Globus pallidus (tissue), 1 donor: Measurements from ENCODE around the gene PLPPR3.

ENCODE experiments used
- DNase-seq: peaks from one replicate; pipeline ENCODE4 v3.0.0-alpha.2; 2015; ENCODE audit warnings: low spot score

The PLPPR3 gene, protein sequence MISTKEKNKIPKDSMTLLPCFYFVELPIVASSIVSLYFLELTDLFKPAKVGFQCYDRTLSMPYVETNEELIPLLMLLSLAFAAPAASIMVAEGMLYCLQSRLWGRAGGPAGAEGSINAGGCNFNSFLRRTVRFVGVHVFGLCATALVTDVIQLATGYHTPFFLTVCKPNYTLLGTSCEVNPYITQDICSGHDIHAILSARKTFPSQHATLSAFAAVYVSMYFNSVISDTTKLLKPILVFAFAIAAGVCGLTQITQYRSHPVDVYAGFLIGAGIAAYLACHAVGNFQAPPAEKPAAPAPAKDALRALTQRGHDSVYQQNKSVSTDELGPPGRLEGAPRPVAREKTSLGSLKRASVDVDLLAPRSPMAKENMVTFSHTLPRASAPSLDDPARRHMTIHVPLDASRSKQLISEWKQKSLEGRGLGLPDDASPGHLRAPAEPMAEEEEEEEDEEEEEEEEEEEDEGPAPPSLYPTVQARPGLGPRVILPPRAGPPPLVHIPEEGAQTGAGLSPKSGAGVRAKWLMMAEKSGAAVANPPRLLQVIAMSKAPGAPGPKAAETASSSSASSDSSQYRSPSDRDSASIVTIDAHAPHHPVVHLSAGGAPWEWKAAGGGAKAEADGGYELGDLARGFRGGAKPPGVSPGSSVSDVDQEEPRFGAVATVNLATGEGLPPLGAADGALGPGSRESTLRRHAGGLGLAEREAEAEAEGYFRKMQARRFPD

DNA sequence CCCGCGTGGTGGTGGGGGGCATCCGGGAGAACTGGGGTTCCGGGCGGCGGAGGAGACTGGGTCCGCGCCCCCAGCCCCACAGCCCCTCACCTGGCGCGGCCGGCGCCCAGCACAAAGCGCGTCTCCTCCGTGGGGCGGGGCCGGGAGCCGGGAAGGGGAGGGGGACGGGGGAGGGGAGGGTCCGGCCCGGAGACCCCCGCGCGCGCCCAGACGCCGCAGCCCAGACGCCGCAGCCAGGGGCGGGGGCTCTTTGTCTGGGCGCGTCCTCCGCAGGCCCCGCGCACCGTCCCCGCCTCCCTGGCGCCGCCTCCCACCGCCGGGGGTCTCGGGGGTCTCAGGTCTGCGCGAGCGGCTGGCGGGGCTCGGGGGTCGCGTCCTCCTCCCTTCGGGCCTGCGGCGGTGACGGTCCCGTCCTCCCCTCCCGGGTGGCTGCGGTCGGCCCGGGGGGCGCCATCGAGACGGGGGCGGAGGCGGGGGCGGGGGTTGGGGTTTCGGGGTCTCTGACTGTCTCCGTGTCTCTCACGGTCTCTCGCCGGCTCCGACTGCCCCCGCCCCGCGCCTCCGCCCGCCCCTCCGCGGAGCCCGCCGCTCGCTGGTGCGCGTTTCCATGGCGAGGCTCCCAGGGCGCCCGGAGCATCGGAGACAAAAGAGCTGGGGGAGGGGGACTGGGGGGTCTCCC lies at the start of gene PLPPR3:
TSS of gene PLPPR3 (minus strand) at position 131 of the 679 bp plus-strand sequence. CDS start 396 bp downstream, outside the sequence.
- DNase-seq, result no peak

DNA sequence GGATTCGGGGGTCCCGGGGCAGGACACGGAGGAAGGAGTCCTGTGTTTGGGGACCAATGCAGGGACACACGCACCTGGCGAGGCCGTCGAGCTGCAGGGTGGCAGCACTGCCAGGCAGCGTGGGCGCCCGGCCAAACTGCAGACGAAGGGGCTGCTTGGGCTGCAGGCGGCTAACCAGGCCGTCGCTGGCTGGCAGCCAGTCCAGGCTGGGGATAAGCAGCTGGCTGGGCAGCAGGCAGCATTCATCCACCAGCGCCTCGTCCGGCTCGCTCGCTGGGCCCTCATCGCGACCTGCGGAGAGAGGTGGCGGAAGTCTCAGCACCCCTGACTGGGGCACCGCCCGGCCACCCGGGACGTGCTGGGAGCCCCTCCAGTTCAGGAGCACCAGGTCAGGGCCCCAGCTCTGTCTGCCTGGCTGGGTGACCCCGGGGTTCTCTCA lies 49.2 kb upstream of the PLPPR3 start:
- DNase-seq, result no peak

DNA sequence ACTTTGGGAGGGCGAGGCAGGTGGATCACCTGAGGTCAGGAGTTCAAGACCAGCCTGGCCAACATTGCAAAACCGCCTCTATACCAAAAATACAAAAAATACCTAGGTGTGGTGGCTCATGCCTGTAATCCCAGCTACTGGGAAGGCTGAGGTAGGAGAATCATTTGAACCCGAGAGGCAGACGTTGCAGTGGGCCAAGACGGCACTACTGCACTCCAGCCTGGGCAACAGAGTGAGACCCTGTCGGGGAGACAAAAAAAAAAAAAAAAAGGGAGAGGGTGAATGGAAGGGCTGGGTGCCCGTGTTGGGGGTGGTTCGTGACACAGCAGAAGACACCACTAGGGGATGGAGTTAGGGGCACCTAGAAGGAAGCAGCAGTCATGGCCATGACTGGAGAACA lies 48.6 kb upstream of the PLPPR3 start:
- DNase-seq, result no peak

DNA sequence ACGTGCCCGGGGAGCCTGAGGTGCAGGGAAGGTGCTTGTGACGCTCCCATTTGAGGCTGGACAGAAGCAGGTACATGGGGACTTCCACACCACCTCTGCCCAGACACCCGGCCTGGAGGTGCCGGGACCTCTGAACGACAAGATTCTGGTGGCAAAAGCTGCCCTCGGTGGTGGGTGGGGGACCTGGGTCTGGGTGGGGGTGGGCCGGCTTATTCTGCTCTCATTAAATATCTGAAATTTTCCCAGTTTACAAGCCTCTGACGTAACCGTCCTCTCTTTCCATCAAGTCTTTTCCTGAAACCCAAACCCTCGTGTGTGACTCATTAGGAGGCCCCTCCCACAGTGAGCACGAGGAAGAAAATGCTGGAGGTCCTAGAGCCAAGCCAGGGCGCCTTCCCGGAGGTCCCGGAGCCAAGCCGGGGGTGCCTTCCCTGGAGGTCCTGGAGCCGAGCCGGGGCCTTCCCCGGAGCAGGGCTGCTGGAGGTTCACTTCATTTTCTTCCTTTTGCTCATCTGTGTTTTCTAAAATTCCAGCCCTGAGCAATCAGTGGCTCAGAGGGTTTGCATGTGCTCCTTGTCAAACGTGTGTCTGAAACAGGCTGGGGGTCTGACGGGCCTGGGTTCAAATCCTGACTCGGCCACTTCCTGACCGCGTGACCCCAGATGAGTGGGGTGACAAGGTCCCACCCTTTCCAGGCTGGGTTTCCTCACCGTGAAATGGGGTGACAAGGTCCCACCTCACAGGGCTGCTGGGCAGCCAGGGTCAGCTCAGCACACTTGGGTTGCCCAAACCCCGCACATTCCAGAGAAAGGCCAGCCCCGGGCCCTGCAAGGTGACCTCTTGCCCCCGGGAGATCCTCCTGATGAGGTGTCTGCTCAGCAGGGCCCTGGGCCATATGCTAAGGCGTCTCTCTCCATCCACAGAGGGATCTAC lies 47.8 kb upstream of the PLPPR3 start:
- DNase-seq, result no peak

DNA sequence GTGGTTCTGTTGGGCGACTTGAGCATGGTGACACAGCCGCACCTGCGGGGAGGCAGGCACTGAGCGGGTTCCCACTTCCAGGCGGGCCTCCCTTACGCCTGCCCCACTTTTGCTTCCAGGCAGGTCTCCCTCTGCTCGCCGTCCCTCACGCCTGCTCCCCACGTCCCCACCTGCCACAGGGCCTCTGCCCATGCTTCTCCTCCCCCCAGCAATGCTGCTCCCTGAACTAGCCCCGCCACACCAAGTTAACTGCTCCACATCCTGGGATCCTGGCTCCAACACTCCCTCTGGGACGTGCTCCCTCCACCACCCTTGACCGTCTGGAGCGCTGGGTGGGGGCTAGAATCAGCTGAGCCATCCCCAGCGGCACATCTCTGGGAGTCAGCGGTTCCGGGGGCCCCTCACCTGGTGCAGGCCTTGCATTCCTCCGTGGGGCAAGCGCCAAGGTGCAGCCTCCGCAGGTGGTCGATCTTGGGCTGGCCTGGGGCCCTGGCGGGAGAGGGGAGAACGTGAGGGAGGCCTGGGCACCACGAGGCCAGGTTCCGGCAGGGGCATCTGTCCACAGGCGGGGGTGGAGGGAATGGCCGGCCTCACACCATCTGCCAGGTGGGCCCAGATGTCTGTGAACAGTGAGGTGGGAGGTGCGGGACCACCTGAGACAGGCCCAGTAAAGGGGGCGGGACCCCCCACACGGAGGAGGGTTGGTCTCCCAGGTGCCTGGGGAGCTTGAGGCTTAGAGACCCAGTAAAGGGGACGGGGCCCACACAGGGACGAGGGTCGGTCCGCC lies 46.9 kb upstream of the PLPPR3 start:
- DNase-seq, result no peak

DNA sequence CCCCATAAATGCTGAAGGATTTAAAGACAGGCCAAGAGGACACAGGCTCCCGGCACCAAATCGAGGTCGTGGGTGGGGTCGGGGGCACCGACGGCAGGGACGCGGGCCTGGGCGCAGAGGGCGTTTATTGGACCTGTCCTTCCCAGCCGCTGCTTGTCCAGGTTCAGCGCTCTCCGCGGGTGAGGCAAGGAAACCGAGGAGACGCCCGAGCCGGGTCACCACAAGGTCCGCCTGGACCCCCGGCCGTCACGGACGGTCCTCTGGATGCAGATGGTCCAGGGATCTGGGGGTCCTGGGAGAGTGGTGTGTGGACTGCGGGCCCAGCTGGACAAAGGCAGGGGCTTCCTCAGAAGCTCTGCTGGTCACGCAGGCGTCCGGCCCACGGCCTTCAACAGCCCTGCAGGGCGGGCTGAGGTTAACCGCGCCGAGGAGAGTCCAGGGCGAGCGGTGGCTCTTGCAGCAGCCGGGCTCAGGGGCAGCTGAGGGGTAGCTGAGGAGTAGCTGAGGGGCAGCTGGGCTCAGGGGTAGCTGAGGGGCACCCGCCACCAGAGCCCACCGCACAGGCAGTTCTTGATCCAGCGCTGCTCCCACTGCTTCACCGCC lies 46.2 kb upstream of the PLPPR3 start:
- DNase-seq, result no peak

DNA sequence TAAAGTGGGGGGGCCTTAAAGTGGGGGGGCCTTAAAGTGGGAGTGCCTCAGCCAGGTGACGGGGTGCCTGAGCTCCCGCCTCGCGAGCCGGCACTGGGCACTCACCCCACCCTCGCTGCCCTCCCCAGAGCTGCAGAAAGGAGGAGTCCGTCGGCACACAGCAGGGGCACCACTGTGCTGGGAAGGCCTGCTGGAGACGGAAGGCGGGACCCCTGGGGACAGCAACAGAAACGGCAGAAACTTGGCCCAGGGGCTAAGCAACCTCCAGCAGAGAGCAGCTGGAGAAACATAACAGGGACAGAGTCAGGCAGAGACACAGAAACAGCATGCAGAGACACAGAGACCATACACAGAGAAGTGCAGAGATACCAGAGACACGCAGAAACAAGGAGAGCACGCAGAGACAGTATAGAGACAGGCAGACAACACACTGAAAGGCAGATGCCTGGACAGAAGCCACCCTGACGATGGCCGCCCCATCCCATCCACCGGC lies 45.6 kb upstream of the PLPPR3 start:
- no peak for DNase-seq

DNA sequence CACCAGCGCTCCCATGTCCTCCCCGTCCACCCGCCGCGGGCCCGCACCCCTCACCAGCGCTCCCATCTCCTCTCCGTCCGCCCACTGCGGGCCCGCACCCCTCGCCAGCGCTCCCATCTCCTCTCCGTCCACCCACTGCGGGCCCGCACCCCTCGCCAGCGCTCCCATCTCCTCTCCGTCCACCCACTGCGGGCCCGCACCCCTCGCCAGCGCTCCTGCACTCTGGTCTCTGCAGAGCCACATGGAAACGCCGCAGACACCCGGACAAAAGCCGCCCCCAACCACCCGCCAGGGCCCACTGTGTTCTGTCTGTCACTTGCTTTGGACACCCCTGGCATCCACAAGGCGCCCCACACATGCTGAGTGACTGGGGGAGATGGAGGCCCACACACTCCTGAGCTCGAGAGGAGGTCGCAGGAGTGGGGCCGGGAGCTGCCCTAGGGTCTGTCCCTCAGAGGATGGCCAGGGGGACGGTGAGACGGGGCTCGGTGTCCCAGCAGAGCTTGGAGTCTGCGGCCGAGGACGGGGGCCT lies 45.1 kb upstream of the PLPPR3 start:
- DNase-seq, result no peak

DNA sequence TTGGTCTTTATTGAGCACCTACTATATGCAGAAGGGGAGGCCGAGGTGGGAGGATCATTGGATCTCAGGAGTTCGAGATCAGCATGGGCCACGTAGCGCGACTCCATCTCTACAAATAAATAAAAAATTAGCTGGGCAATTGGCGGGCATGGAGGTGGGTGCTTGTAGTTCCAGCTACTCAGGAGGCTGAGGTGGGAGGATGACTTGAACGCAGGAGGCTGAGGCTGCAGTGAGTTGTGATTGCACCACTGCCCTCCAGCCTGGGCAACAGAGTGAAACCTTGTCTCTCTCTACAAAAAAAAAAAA lies 41.5 kb upstream of the PLPPR3 start:
- no peak for DNase-seq

DNA sequence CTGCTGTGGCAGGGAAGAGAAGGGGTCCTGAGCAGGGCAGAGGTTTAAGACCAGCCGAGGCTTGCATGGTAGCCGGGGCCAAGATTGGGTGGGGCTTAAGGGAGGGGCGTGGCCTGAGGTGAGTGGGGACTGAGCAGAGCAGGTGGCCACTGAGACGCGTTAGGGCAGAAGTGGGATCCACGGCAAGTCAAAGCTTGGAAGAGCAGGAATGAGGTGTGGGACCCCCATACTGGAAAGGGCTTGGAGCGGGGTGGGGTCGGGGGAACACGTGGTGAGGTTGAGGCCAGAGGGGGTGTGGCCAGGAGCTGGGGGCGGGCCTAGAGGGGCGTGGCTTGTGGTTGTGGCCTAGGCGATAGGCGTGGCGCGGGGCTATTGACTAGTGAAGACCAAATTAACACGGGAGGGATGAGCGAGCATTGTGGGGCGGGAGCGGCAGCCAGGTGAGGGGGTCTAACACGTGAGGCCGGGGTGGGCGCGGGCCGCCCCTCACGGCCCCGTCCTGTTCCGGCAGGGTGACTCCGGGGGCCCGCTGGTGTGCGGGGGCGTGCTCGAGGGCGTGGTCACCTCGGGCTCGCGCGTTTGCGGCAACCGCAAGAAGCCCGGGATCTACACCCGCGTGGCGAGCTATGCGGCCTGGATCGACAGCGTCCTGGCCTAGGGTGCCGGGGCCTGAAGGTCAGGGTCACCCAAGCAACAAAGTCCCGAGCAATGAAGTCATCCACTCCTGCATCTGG lies 41.0 kb upstream of the PLPPR3 start:
- DNase-seq, result no peak

DNA sequence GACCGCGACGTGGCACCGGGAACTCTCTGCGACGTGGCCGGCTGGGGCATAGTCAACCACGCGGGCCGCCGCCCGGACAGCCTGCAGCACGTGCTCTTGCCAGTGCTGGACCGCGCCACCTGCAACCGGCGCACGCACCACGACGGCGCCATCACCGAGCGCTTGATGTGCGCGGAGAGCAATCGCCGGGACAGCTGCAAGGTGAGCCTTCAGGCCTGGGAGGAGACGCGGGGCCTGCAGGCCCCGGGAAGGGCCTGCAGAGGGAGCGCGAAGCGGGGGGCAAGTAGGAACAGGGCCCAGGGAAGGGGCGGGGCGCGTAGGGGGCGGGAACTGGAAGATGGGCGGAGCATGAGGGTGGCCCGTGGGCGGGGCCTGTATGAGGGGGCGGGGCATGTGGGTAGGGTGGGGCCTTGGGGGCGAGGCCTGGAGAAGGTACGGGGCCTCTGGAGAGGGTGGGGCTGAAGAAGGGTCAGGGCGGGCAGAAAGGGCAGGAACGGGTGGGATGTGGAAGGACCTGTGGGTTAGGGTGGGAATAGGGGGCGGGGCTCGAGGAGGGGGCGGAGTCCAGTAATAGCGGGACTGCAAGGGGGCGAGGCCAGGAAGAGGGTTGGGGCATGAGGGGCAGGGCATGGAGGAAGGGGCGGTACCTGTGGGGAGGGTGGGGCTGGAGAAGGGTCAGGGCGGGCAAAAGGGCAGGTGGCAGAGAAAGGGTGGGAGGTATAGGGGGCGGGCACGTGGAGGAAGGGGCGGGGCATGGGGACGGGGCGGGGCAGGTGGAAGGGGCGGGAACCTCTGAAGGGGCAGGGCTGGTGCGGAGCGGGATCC lies 40.2 kb upstream of the PLPPR3 start:
- no peak for DNase-seq

DNA sequence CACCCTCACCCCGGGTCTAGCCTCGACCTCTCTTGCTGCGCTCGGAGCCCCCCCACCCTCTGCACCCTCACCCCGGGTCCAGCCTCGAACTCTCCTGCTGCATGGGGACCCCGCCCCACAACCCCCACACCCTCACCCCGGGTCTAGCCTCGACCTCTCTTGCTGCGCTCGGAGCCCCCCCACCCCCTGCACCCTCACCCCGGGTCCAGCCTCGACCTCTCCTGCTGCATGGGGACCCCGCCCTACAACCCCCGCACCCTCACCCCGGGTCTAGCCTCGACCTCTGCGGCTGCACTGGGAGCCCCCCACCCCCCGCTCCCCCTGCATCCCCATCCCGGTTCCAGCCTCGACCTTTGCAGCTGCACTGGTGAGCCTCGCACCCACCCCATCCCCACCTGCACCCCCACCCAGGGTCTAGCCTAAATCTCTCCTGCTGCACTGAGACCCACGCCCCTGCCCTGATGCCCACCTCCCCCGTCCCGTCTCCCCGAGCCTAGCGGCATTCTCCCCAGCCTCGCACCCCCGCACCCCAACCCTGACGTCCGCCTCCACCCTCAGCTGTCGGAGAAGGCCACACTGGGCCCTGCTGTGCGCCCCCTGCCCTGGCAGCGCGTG lies 39.5 kb upstream of the PLPPR3 start:
- no peak for DNase-seq

DNA sequence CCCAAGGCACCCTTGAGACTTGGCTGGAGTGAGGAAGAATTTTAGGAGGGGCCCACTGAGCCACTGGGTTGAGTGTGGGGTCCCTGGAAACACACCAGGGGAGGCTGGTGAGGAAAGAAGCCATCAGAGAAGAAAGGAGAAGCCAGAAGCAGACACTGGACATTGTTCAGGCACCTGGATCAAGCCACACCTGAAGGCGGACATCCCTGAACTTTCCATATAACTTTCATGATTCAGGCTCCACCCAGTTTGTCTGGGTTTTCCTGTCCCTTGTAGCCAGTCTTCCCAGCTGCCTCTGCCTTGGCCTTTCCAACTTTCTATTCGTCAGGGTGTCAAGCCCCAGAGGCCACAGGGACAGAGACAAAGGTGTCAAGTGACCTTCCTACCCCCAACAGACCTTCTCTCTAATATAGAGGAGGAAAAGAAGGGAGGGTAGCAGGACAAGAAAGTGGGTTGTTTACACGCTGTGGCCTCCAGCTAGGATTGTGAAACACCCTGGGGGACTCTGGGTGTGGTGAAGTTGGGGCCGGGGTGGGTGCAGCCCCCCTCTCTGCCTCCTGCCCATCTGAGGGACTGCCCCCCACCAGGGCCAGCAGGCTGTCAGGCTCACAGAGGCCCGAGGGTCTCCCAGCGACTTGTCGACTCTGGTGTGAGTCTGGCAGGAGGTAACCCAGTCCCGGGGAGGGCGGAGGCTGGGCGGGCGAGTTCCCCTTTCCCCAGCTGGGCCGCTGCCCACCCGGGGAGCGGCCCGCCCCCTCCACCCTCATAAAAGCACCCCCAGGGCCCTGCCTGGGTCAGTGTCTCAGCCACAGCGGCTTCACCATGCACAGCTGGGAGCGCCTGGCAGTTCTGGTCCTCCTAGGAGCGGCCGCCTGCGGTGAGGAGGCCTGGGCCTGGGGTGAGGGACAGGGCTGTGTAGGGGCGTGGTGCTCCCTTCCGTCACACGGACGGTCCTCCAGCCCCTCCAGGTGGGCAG lies 37.4 kb upstream of the PLPPR3 start, which contains the start of gene CFD:
TSS of gene CFD (plus strand) at position 797 of the 976 bp plus-strand sequence. CDS start at position 823, 26 bp downstream.
- no peak for DNase-seq

DNA sequence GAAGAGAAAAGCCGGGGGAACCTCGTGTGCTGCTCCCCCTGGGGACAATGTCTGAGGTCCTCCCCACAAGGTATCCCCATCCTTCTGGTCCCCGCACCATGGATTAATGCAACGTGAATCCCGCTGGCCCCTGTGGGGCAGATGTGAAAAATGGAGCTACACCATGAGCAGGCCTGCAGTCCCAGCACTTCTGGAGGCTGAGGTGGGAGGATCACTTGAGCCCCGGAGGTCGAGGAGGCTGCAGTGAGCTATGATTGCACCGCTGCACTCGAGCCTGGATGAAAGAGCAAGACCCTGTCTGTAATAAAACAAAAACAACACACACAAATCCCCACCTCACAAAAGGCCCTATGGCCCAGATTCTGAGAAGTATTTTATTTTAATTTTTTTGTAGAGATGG lies 36.5 kb upstream of the PLPPR3 start:
- DNase-seq, result no peak

DNA sequence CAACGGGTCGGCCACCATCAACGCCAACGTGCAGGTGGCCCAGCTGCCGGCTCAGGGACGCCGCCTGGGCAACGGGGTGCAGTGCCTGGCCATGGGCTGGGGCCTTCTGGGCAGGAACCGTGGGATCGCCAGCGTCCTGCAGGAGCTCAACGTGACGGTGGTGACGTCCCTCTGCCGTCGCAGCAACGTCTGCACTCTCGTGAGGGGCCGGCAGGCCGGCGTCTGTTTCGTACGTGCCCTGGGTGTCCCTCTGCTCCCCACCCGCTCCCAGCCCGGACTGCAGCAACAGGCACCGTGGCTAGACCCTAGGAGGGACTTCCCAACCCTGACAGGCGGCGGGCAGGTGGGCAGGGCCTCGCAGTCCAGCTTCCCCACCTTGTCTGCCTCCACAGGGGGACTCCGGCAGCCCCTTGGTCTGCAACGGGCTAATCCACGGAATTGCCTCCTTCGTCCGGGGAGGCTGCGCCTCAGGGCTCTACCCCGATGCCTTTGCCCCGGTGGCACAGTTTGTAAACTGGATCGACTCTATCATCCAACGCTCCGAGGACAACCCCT lies 33.9 kb upstream of the PLPPR3 start:
- DNase-seq, result no peak

DNA sequence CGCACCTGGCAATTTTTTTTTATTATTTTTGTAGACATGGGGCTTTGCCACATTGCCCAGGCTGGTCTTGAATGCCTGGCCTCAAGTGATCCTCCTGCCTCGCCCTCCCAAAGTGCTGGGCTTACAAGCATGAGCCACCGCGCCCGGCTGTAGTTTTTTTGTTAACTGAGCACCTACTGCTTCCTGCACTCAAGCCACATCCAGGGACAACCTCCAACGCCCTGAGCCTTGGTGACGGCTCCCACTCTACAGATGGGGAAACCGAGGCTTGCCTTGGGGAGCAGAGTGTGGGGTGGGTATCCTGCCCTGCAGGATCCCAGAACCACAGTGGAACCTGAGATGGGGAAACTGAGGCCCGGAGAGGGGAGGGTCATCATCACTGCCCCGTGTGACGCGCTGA lies 33.4 kb upstream of the PLPPR3 start:
- DNase-seq, result no peak
